Ishikawa (cell line): ENCODE measurements around the gene CD247.

Experiments
- EP300 ChIP-seq: IDR thresholded peaks from 2 replicates; pipeline ENCODE4 v1.6.1; 2012; ENCODE audit warnings: borderline replicate concordance
- TF ChIP-seq, protein P1 (sequence below): IDR thresholded peaks from 2 replicates; pipeline ENCODE4 v1.6.1; 2012

GRCh38 chr1:167565922-167566321 is 47.6 kb upstream of the CD247 start:
- TF ChIP-seq, protein P1, sequence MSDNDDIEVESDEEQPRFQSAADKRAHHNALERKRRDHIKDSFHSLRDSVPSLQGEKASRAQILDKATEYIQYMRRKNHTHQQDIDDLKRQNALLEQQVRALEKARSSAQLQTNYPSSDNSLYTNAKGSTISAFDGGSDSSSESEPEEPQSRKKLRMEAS = no peak
- TF ChIP-seq EP300 = no peak
